HepG2 (cell line): ENCODE measurements around the gene POLH. TPM values are rescaled to one million over a fixed set of nuclear protein-coding genes. Genes with fewer than 3 reads are reported as not detected.

Experiments used
- ATAC-seq: fragments of 200-7000 bp; cut with Tn5 transposase; 3 replicates; pipeline ENCODE4 v1.9.1; 2020; ENCODE audit warnings: mild to moderate bottlenecking, moderate library complexity
- BruUV-seq: library from RNA; stranded (reverse); fragments of 400-500 nt; replicated peaks from 2 replicates; lab custom pipeline; 2021; lab: Mats Ljungman, UMichigan
- CTCF ChIA-PET: fragments of 300-600 bp; formaldehyde crosslinking; extraction: SDS; loops from one replicate; lab custom pipeline; 2021; ENCODE audit warnings: low total read pairs, inconsistent platforms, low intra/inter-chr PET ratio; lab: Yijun Ruan, JAX
- POLR2A ChIA-PET: fragments of 350-600 bp; sonication (Branson Sonifier 250); formaldehyde crosslinking; loops from one replicate; lab custom pipeline; 2020; ENCODE audit warnings: antibody characterized with exemption, inconsistent platforms; lab: Yijun Ruan, JAX
- DNase-seq: peaks from one replicate; pipeline ENCODE4 v3.0.0-alpha.2; 2015; ENCODE audit warnings: low spot score
- FAIRE-seq: peaks from 3 replicates; lab custom pipeline; 2011; peaks lifted over from hg19 to GRCh38; lab: Jason Lieb, UNC
- H2AFZ ChIP-seq: one replicate; pipeline ENCODE4 v1.6.1; 2011; ENCODE audit warnings: low read length, inconsistent platforms
- H3K27ac ChIP-seq: fragments of 300-600 bp; 3 replicates; pipeline ENCODE4 v1.8.0; 2011; ENCODE audit warnings: mixed run types, mild to moderate bottlenecking, mixed read lengths, low read length, inconsistent platforms; ENCODE audit not compliant: insufficient read depth; ENCODE audit errors: extremely low read length
- H3K27me3 ChIP-seq, 2 experiments: fragments of 200-600 bp in 1 of 2; 2 replicates in 1 of 2; 3 replicates in 1 of 2; pipeline versions ENCODE4 v1.6.0 to v1.8.0; 2011; ENCODE audit warnings: low read length in 2 of 2, mild to moderate bottlenecking in 2 of 2, moderate library complexity in 2 of 2, inconsistent platforms in 1 of 2; ENCODE audit not compliant: insufficient read depth in 2 of 2, control insufficient read depth in 1 of 2
- H3K36me3 ChIP-seq, 2 experiments: fragments of 200-600 bp in 1 of 2; replicated peaks in 1 of 2; 2 replicates in 1 of 2; 3 replicates in 1 of 2; pipeline versions ENCODE4 v1.5.1 to v1.8.0; 2011; ENCODE audit warnings: low read length in 2 of 2, inconsistent platforms in 1 of 2; ENCODE audit not compliant: insufficient read depth in 2 of 2, control insufficient read depth in 1 of 2
- H3K4me1 ChIP-seq: 2 replicates; pipeline ENCODE4 v1.5.1; 2012; ENCODE audit warnings: low read length, inconsistent platforms; ENCODE audit not compliant: insufficient read depth
- H3K4me2 ChIP-seq: 2 replicates; pipeline ENCODE4 v1.6.0; 2011; ENCODE audit warnings: low read depth, low read length, inconsistent platforms
- H3K4me3 ChIP-seq, 3 experiments: fragments of 200-600 bp in 1 of 3; sonication (generic), shearing (Covaris generic) in 1 of 3; replicated peaks in 1 of 3; 2 replicates each; pipeline ENCODE4 v1.5.1; 2011 to 2016; ENCODE audit warnings: low read length in 3 of 3, inconsistent platforms in 2 of 3, low read depth in 2 of 3, mild to moderate bottlenecking in 2 of 3, control low read depth in 1 of 3, mixed read lengths in 1 of 3; ENCODE audit not compliant: insufficient read depth in 1 of 3
- H3K79me2 ChIP-seq: one replicate; pipeline ENCODE4 v1.6.1; 2011; ENCODE audit warnings: low read length, inconsistent platforms; ENCODE audit not compliant: insufficient read depth
- H3K9ac ChIP-seq: 2 replicates; pipeline ENCODE4 v1.6.0; 2011; ENCODE audit warnings: mild to moderate bottlenecking, low read depth, low read length, inconsistent platforms; ENCODE audit not compliant: insufficient read depth
- H3K9me3 ChIP-seq: 2 replicates; pipeline ENCODE4 v1.5.1; 2012; ENCODE audit warnings: mild to moderate bottlenecking, low read length
- H4K20me1 ChIP-seq: 2 replicates; pipeline ENCODE4 v1.6.0; 2011; ENCODE audit warnings: inconsistent platforms, mild to moderate bottlenecking, low read length, moderate library complexity; ENCODE audit not compliant: insufficient read depth
- ADNP ChIP-seq: sonication (generic); formaldehyde crosslinking; IDR thresholded peaks from 2 replicates; pipeline ENCODE4 v1.4.0; 2020; ENCODE audit warnings: missing genetic modification reagents
- ESRRA ChIP-seq: sonication (generic); formaldehyde crosslinking; IDR thresholded peaks from 2 replicates; pipeline ENCODE4 v1.5.1; 2020; ENCODE audit warnings: mild to moderate bottlenecking, low read depth, missing genetic modification reagents
- MXI1 ChIP-seq: IDR thresholded peaks from 3 replicates; pipeline ENCODE4 v1.6.1; 2012; ENCODE audit warnings: low read depth, low read length, inconsistent platforms, borderline replicate concordance
- NRL ChIP-seq: sonication (generic); formaldehyde crosslinking; IDR thresholded peaks from 2 replicates; pipeline ENCODE4 v1.5.0; 2020; ENCODE audit warnings: missing genetic modification reagents, mild to moderate bottlenecking, moderate library complexity, borderline replicate concordance
- PHB2 ChIP-seq: fragments of 450-650 bp; IDR thresholded peaks from 2 replicates; pipeline ENCODE4 v1.6.1; 2018; ENCODE audit not compliant: partially characterized antibody
- RFX3 ChIP-seq: IDR thresholded peaks from 2 replicates; pipeline ENCODE4 v1.6.1; 2016; ENCODE audit warnings: missing biosample characterization, missing genetic modification reagents
- SALL1 ChIP-seq: sonication (generic); formaldehyde crosslinking; IDR thresholded peaks from 2 replicates; pipeline ENCODE4 v1.8.0; 2022; ENCODE audit warnings: mild to moderate bottlenecking, missing genetic modification reagents
- SAP130 ChIP-seq: IDR thresholded peaks from 2 replicates; pipeline ENCODE4 v1.6.1; 2016; ENCODE audit warnings: low read depth
- SIX1 ChIP-seq: sonication (generic); formaldehyde crosslinking; IDR thresholded peaks from 2 replicates; pipeline ENCODE4 v1.4.0; 2020; ENCODE audit warnings: missing genetic modification reagents, borderline replicate concordance
- SRF ChIP-seq: IDR thresholded peaks from 2 replicates; pipeline ENCODE4 v1.6.1; 2011; ENCODE audit warnings: mild to moderate bottlenecking, low read depth, low read length, moderate library complexity
- ZNF24 ChIP-seq: fragments of 450-650 bp; IDR thresholded peaks from 2 replicates; pipeline ENCODE4 v1.6.1; 2017; ENCODE audit warnings: antibody characterized with exemption, mild to moderate bottlenecking
- ZNF292 ChIP-seq: sonication (generic); formaldehyde crosslinking; IDR thresholded peaks from 2 replicates; pipeline ENCODE4 v1.8.1; 2022; ENCODE audit warnings: mild to moderate bottlenecking, low read depth, missing genetic modification reagents, borderline replicate concordance
- ZNF430 ChIP-seq: sonication (generic); formaldehyde crosslinking; IDR thresholded peaks from 2 replicates; pipeline ENCODE4 v1.9.0; 2021; ENCODE audit warnings: mild to moderate bottlenecking, missing genetic modification reagents
- ZNF563 ChIP-seq: sonication (generic); formaldehyde crosslinking; IDR thresholded peaks from 2 replicates; pipeline ENCODE4 v1.8.0; 2022; ENCODE audit warnings: mild to moderate bottlenecking, moderate library complexity, missing genetic modification reagents
- WGBS: methylation state at CpG from one replicate; pipeline ENCODE4 v1.1.6; 2017; ENCODE audit warnings: low lambda C conversion rate; 5-methylcytosine and 5-hydroxymethylcytosine counted together
- in situ Hi-C: cut with HindIII; loops from 2 replicates; pipeline ENCODE4 v1.10.0; 2017; ENCODE audit warnings: low pct_unique_long_range_greater_than_20kb; ENCODE audit not compliant: extremely low pct_ligation_motif_present
- intact Hi-C: fragments of 100-400 bp; cut with micrococcal nuclease; formaldehyde crosslinking; loops from one replicate; pipeline ENCODE4 v1.10.0; 2022; ENCODE audit not compliant: unreplicated experiment
- polyA plus RNA-seq, 8 experiments: library from polyadenylated mRNA; depleted of rRNA in 3 of 8; stranded (reverse) in 7 of 8; unstranded in 1 of 8; fragments of >200 nt; fragmentation: Illumina TruSeq in 4 of 8; extraction: Trizol in 4 of 8; gene quantifications; 2 replicates each; pipeline versions ENCODE4 v1.2.1 to v1.2.3, GENCODE V29; 2011 to 2016; ENCODE audit warnings: low read depth in 4 of 8, missing spikeins in 1 of 8, mixed read lengths in 1 of 8; ENCODE audit not compliant: insufficient read depth in 1 of 8
- total RNA-seq, 5 experiments: library from RNA; depleted of rRNA; stranded (reverse); fragments of >200 nt; fragmentation: Illumina TruSeq; extraction: Trizol; gene quantifications; 2 replicates each; pipeline ENCODE4 v1.2.3, GENCODE V29; 2016; ENCODE audit warnings: low read depth in 1 of 5
- TF ChIP-seq, protein P1 (sequence below): sonication (generic); formaldehyde crosslinking; IDR thresholded peaks from 2 replicates; pipeline ENCODE4 v1.4.0; 2020; ENCODE audit warnings: missing genetic modification reagents
- TF ChIP-seq, protein P2 (sequence below): sonication (generic); formaldehyde crosslinking; IDR thresholded peaks from 2 replicates; pipeline ENCODE4 v1.5.0; 2020; ENCODE audit warnings: missing genetic modification reagents
- TF ChIP-seq, protein P3 (sequence below): IDR thresholded peaks from 2 replicates; pipeline ENCODE4 v1.6.1; 2016
- TF ChIP-seq, protein P4 (sequence below): sonication (generic); formaldehyde crosslinking; IDR thresholded peaks from 2 replicates; pipeline ENCODE4 v1.8.0; 2022; ENCODE audit warnings: mild to moderate bottlenecking, missing genetic modification reagents; ENCODE audit not compliant: insufficient replicate concordance

The POLH gene
- total and polyA plus RNA-seq, 2 of the 13 experiments (the other 11 are each of a cell fraction or from before 2014, with no cell fraction given) = 11.6 to 25.0 TPM

DNA sequence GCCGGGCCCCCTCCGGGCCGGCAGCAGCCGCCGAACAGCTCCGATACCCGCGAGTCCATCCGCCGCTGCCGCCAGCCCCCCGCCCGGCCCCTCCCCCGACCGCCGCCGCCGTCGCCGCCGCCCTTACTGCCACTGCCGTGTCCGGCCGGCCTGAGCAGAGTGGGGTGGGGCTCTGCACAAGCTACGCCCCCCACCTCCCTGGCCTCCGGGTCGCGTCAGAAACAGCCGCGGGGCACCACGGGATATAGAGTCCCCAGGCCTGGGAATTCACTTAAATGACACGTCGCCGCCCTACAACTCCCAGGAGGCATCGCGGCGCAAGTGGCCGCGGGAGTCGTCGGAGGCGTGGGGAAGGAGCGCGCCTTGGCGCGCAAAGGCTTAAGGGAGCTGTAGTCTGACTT, 53.1 kb downstream of the POLH start, which contains the start of gene GTPBP2 (continued):
- TF ChIP-seq, protein P1, sequence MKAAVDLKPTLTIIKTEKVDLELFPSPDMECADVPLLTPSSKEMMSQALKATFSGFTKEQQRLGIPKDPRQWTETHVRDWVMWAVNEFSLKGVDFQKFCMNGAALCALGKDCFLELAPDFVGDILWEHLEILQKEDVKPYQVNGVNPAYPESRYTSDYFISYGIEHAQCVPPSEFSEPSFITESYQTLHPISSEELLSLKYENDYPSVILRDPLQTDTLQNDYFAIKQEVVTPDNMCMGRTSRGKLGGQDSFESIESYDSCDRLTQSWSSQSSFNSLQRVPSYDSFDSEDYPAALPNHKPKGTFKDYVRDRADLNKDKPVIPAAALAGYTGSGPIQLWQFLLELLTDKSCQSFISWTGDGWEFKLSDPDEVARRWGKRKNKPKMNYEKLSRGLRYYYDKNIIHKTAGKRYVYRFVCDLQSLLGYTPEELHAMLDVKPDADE = 0 out of 2 replicates have a peak, but pooled peaks have one; percentile 20
- no peak for TF ChIP-seq ZNF24
- TF ChIP-seq SIX1 = 0 out of 2 replicates have a peak, but pooled peaks have one; percentile 24
- TF ChIP-seq SAP130 (CRISPR knock-in tag) = 0 out of 2 replicates have a peak, but pooled peaks have one; percentile 65
- peak; percentile 85; the same call in 1 of the 3 replicates for TF ChIP-seq MXI1
- TF ChIP-seq NRL (CRISPR knock-in tag) = 0 out of 2 replicates have a peak, but pooled peaks have one; percentile 2
- TF ChIP-seq ZNF292 (CRISPR knock-in tag) = no peak
- TF ChIP-seq, protein P2, sequence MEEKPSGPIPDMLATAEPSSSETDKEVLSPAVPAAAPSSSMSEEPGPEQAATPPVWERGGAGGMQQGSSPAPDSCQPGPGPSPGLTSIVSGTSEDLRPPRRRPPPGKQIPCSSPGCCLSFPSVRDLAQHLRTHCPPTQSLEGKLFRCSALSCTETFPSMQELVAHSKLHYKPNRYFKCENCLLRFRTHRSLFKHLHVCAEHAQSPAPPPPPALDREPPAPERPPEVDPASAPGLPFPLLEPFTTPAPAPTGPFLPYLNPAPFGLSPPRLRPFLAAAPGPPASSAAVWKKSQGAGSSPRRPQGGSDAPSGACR (CRISPR knock-in tag) = no peak
- no peak for TF ChIP-seq ZNF430 (CRISPR knock-in tag)

DNA sequence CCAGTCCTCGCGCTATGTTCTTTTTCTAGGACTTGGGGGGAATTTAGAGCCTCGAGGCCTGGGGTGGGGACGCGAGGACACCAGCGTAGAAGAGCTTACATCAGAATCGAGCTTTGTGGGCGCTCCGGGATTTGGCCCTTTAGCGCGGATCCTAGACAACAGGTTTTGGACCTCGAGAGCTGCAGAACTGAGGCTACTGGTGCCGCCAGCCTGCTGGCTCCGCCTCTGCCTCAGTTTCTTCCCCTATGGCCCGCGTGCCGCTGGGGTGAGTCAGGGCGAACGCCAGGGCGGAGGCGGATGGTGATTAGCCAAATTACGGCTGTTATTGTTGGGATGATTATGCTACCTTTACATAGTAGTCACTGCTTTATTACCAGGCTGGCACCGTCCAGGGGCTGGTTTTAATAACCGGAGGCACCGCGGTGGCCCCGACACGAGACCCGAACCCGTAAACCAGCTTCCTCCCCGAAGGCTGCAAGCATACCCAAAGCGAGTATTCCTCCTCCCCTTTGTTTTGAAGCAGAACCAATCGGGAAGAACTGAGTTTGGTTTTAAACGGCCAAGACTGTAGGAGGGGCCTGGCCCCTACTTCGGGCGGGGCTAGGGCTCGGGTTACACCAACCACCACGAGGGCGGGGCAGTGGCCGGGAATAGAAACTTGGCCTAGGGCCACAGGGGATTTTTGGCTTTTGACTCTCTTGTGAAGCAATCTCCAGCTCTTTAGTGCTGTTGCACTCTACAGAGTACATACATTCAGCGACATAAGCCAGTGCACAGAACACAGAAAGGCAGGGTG, 53.7 kb downstream of the POLH start:
- Histone ChIP-seq H3K27ac (peak overlapping the region; percentile 87), H3K9me3 (no peaks in the 10 kb centered on the region), H3K27me3 (no peaks in the 10 kb centered on the region; a peak in 1 of 5 replicates), H3K4me2 (peak overlapping the region; percentile 99), H3K4me3 (peak overlapping the region; percentile 64 to 85 (median 76)), H3K9ac (peak overlapping the region; percentile 92), H3K36me3 (peaks cover 16 to 17% of the 10 kb centered on the region in 2 experiments), H3K4me1 (peaks cover 36% of the 10 kb centered on the region), H4K20me1 (no peaks in the 10 kb centered on the region), H2AFZ (peak overlapping the region; percentile 34), H3K79me2 (peaks cover 17% of the 10 kb centered on the region)
- DNase-seq (peak; percentile 98), FAIRE-seq (peak; percentile 99), ATAC-seq (peak; percentile 86)
- CTCF ChIA-PET = no interaction called here
- intact Hi-C loops (loop anchor here (2.0 to 5.0 kb wide), 2 partner anchors 41 to 457 kb away; partner anchors contain the start of gene SRF), in situ Hi-C loops (no loop called here)
- 1% methylated on average over 30 of the region's 41 CpGs for WGBS
- POLR2A ChIA-PET = interaction anchor here (0.6 to 3.0 kb wide), 52 partner anchors 9 to 627 kb away, joined by 3 to 55 read pairs (median 5); partner anchors contain the start of genes ABCC10, HSP90AB1, LRRC73 and MRPS18A
- BruUV-seq = TSS peak; percentile 80
- TF ChIP-seq RFX3 (CRISPR knock-in tag) = no peak; the same call in 1 of the 2 replicates
- TF ChIP-seq, protein P3, sequence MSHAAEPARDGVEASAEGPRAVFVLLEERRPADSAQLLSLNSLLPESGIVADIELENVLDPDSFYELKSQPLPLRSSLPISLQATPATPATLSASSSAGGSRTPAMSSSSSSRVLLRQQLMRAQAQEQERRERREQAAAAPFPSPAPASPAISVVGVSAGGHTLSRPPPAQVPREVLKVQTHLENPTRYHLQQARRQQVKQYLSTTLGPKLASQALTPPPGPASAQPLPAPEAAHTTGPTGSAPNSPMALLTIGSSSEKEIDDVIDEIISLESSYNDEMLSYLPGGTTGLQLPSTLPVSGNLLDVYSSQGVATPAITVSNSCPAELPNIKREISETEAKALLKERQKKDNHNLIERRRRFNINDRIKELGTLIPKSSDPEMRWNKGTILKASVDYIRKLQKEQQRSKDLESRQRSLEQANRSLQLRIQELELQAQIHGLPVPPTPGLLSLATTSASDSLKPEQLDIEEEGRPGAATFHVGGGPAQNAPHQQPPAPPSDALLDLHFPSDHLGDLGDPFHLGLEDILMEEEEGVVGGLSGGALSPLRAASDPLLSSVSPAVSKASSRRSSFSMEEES = peak; percentile 65
- peak; percentile 78 for TF ChIP-seq SALL1
- TF ChIP-seq, protein P4, sequence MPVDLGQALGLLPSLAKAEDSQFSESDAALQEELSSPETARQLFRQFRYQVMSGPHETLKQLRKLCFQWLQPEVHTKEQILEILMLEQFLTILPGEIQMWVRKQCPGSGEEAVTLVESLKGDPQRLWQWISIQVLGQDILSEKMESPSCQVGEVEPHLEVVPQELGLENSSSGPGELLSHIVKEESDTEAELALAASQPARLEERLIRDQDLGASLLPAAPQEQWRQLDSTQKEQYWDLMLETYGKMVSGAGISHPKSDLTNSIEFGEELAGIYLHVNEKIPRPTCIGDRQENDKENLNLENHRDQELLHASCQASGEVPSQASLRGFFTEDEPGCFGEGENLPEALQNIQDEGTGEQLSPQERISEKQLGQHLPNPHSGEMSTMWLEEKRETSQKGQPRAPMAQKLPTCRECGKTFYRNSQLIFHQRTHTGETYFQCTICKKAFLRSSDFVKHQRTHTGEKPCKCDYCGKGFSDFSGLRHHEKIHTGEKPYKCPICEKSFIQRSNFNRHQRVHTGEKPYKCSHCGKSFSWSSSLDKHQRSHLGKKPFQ (CRISPR knock-in tag) = no peak
- no peak for TF ChIP-seq SRF
- peak; percentile 71; the same call in 1 of the 2 replicates for TF ChIP-seq ADNP
- TF ChIP-seq PHB2 = no peak
- peak; percentile 54; the same call in 1 of the 2 replicates for TF ChIP-seq ZNF563 (CRISPR knock-in tag)
- TF ChIP-seq ESRRA (CRISPR knock-in tag) = peak; percentile 32; the same call in 1 of the 2 replicates
